HG02870 (cell line): ENCODE results near the gene MN1.
"Not testable (repeated sequence)": the region's sequence is repeated elsewhere in the genome, so short reads cannot be mapped to it uniquely, and the experiment has no call there.

Experiments
- ATAC-seq: cut with Tn5 transposase; IDR thresholded peaks from one replicate; pipeline ENCODE4 v1.9.1; 2021; ENCODE audit warnings: mild to moderate bottlenecking, moderate library complexity; ENCODE audit not compliant: unreplicated experiment

MN1 gene

DNA sequence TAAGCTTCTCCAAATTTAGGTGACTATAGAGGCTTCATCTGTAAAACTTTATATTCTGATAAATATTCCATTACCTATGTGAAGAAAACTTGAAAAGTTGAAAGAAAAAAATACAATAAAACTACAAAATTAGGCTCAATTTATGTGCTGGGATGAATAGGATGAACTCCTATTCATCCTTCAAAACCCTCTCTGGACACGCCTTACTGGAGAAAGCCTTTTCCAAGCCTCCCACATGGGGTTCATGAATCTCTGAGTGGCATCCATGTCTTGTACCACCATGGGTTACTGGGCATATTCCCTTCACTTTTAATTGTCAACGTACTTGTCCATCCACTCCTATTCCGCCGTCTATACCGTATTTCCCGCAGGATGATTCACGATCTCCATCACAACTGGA lies 55.7 kb downstream of the MN1 start:
- ATAC-seq = no peak

DNA sequence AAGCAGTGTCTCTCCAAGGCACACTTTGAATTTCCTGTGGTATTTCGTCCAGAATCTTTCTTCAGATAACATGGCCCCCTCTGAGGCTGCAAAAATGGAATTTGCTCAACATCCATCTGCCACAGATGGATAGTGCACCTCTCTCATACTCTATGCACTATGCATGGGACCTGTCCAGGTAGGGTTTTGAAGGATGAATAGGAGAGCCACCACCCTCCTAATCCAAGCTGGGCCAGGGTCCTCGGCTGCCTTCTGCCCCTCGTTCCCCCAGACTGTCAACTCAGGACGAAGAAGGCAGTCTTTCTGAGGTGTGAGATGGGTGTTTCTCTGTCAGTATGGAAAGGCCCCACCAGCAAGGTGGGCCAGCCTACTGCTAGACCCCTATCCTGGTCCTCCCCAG lies 56.4 kb downstream of the MN1 start:
- ATAC-seq = no peak

DNA sequence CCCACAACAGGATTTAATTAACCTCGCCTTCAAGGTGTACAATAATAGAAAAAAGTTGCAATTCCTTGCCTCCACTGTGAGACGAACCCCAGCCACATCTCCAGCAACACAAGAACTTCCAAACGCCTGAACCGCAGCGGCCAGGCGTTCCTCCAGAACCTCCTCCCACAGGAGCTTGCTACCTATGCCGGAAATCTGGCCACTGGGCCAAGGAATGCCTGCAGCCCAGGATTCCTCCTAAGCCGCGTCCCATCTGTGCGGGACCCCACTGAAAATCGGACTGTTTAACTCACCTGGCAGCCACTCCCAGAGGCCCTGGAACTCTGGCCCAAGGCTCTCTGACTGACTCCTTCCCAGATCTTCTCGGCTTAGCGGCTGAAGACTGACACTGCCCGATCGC lies 57.5 kb downstream of the MN1 start:
- ATAC-seq = not testable (repeated sequence)

DNA sequence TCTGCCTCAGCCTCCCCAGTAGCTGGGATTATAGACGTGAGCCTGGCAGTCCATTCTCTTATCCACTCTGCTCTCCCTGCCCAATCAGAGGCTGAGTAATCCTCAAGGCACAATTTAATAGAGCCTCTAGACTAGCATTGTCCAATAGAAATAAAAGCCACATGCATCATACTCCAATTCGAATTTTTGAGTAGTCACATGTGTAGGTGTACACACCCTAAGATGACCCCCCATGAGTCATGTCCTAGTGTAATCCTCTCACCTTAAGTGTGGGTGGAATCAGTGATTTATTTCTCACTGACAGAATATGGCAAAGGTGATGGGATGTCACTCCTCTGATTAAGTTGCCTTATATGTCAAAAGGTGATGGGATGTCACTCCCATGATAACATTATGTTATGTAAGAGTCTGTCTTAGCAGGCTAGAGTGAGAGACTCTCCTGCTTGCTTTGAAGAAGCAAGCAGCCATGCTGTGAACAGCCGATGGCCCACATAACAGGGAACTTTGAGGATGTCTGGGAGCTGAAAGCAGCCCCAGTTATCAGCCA lies 61.3 kb downstream of the MN1 start:
- ATAC-seq = no peak

DNA sequence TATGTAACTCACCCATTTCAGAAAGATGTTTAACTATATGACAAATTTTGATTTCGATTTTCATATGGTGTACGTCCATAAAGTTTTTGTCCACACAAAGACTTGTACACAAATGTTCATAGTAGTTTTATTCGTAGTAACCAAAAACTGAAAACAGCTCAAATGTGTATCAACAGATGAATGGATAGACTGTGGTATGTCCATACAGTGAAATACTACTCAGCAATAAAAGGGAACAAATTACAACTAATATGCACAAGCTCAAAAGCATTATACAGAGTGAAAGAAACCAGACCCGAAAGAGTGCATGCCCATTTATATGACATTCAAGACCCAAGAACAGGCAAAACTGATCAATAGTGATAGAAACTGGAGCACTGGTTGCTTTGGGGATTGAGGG lies 64.0 kb downstream of the MN1 start:
- no peak for ATAC-seq

DNA sequence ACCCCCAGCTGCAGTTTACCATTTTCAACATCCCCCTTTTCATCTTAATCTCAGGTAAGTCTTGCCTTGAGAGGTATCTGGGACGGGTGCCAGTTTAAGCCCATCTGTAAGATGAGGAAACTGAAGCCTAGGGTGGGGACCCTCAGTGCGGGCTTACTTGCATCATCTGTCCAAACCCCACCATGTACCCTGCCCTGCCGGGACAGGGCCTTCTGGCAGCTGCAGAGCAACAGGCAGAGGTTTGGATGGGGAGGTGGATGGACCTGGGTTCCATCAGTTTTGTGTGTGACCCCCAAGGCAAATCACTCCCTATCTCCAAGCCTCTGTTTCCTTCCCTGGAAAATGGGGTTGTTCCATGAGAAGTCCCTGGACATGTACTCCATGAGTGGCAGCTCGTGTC lies 67.5 kb downstream of the MN1 start:
- ATAC-seq = no peak

DNA sequence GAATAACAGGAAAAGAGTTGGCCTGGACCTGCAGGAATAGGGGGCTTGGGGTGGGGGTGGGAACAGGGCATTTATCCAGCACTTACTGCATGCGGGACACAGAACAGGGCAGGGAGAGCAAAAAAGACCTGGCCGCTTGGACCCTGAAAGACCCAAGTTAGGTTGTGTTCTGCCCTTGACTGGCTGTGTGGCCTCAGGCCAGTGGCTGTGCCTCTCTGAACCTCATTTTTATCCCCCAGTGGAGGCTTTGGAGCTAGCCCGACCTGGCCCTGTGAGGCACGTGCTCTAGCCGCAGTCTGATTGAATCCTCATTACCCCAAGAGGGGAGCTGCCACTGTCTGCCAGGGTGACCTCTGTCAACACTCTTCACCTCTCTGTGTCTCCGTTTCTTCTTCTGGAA lies 68.7 kb downstream of the MN1 start:
- no peak for ATAC-seq

DNA sequence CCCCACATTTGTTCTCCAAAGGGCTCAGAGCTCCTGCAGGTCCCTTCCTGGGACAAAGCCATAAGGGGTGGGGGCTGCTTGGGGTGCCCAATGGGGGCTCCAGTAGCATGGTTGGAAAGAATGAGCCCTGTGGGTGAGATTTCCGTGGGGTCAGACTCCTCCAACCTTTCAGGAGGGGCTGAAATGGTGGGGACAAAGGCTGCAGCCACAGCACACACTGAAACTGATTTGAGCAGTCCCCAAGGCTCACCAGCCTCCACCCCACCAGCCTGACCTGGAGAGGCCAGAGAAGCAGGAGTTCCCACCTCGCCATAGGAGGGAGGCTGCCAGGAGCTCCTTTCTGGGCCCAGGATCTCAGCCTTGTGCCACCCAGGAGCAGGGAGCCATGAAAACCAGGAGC lies 69.2 kb downstream of the MN1 start:
- no peak for ATAC-seq

DNA sequence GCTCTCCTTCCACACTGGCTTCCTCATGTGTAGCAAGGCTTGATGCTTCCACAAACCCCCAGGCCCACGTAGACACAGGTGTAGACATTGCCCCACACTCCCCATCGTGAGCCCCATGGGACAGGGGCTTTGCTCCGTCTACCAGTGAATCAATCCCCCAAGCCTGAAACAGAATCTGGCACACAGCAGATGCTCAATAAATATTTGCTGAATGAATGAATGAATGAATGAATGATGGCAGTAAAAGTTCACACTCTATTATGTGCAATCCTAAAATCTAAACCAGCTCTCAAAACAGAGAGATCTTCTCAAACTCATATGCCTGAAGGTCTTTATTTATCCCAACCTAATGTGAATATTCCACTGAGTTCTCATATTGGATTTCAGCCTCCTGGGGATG lies 69.9 kb downstream of the MN1 start:
- no peak for ATAC-seq

DNA sequence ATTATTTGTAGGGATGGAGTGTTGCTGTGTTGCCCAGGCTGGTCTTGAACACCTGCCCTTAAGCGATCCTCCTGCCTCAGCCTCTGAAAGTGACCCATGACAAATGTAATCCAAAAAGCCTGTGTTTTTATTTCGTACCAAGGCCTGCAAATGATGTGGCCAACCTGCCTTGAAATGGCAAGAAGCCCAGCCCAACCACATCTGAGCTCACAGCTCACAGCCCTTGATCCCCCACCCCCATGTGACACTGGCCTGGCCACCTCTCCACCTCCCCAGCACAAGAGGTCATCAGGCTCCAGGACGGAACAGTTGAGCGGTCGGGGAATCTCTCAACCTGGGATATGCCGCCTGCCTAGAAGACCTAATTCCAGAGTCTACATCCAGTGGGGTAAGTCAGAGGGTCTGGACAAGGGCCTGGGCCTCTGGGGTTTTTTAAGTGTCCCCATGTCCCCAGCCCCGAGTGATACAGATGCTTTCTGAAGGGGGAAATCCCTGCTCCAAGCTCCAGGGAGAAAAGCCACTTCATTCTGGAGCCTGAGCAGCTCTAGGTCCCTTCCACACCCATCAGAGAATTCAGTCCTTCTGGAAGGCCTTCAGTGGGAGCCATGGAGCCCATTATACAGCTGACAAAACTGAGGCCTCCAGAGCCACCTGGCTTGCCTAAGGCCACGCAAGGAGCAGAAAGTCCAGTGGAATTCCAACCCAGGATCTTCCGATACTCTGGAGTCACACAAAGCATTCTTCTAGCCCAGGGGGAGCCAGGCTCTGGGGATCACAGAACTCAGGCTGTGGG lies 70.7 kb downstream of the MN1 start:
- ATAC-seq = no peak

DNA sequence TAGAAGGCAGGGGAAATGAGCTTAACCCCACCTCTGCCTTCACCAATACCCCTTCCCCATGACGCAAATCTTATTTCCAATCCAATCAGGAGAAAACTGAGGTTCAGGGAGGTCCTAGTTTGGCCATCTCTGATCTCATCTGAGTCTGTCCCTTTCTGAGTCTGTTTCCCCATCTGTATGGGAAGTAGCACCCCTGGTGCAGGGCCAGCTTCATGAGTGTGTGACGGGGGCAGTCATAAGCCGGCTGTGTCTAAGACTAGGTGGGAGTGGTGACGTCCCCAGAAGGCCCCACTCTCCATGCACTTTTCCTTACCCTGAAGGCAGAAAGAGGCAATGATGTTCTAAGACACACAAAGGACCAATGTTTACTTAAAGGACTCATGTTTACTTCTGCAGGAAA lies 72.3 kb downstream of the MN1 start:
- ATAC-seq = no peak

DNA sequence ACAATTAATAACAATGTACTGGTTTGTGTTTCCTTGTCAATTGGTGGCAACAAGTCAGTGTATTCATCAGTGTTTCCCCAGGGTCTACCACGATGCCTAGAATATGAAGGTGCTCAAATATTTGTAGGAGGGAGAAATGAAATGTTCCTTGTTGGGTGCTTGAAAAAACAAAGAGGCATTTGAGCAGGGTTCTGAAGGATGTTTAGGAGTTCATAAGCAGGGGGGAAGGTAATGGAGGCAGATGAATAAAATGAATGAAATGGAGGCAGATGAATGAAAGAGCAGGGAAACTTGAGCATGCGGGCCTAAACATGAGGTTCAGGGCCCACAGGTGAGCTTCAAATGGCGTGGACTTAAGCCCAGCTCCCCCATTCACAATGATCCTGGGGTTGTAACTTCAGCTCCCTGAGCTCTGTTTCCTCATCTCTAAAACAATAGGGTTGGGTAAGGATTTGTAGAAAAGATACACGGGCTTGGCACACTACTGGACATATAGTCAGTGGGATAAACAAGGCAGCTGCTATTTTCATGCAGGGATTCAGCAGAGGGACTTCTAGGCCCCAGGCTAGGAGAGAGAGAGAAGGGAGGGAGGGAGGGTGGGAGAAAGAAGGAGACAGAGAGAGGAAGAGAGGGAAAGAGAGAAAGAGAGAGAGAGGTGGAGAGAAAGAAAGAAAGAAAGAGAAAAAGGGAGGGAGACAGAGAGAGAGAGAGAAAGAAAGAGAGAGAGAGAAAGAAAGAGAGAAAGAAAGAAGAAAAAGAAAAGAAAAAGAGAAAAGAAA lies 73.7 kb downstream of the MN1 start:
- ATAC-seq = no peak

DNA sequence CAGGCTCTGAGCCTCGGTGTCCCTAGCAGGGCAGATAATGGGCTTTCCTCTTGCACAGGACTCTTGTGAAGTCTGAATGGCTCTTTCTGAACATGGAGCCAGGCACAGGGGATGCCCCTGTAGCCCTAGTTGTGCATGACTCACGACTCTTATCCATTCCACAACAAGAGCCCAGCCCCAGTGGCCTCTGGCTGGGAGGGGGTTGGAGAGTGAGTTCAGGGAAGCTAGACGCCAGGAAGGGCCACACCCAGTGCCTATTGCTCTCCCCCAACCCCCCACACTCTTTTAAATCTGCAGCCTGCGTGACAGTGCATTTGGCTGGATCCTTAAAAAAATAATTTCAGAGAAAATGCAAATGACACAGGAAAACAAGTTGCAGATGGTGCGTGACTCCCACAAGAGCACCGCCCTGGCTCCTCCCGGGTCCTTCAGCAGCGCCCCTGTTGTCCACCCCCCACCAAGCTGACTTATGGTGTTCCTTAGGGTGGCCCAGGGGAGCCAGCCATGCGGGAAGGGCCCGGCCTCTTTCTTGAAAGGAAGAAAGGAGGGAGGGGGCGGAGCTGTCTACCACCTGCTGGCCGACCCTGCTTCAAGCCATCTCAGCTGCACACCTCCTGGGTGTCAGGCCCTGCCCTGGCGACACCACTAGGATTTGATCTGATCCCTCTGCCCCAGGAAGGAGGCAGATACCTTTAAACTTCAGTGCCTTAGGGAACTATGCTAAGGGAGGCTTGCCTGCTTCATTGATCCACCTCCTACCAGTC lies 74.7 kb downstream of the MN1 start:
- ATAC-seq = no peak

DNA sequence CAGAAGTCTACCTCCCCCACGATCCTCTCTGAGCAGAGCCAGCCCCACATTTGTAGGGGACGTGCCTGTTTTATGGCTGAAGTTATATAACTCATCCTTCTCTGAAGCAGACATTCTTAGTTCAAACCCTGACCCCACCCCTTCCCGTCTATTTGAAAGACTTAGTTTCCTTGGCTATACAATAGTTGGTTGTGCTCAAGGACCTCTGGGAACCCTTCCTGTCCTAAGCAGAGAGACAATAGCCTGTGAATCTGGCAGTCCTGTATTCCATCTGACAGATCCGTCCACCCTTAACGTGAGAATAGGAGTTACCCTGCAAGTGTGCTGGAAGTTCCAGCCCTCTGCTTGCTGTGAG lies 75.2 kb downstream of the MN1 start:
- no peak for ATAC-seq

DNA sequence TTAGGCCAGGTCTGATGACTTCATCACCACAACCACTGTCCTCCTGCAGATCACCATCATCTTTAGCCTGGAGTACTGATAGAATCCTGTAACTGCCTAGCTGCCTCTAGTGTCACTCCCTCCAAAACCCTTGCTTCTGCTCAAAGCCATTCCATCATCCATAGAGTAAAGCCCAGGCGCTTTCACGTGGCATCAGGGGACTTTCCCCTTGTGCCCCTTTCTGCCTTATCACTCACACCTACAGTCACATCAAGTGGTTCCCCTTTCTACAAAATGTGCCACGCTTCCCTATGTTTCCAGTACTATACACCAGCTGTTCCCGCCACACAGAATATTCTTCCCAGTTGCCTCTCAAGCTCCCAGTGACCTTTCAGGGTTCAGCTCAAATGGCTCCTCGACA lies 75.9 kb downstream of the MN1 start:
- no peak for ATAC-seq

DNA sequence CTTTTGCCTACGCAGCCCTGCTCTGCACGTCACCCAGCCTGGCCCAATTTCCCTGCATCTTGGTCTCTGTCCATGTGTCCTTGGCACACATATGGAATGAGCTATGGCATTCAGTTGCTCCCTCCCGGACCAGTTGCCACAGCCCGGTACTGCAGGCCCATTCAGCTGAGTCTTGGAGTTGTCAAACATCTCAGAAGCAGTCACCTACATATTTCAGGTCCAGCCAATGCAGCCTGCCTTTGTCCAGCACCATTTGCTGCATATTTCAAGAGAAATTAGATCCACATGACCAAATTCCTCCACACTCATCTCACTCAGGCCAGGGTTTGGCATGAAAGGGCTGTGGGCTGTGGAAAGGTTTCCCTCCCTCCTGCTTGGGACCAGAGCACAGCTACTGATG lies 76.8 kb downstream of the MN1 start:
- ATAC-seq = no peak

DNA sequence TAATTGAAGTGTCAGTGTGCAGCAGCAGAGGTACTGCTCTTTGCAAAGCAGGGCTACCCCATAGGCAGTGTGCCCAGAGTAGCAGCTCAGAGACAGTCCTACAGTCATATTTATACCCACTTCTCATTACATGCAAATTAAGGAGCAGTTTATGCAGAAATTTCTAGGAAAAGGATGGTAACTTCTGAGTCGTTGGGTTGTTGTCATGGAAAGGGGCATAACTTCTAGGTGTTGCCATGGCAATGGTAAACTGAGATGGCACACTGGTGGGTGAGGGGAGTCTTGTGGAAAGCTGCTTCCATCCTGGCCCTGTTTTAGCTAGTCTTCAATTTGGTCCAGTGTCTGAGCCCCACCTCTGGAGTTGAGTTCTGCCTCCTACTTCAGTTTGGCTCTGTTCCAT lies 77.4 kb downstream of the MN1 start:
- ATAC-seq = no peak

DNA sequence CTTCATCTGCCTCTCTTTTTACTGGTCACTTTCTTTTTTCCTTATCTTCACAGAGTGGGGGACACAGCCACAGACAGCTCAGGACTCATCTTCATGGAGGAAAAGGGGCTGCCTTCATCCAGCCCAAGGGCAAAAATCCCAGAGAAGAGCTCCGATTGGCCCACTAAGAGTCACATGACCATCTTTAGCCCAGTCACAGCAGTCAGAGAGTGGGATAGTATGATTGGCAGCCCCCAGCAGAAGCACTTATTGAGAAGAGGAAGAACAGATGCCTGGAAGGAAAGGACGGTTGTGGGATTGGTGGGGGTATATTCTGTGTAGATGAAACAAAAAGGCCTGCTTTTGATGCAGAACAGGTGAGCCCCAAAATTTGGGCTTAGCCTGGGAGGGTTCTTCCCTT lies 77.8 kb downstream of the MN1 start:
- no peak for ATAC-seq

DNA sequence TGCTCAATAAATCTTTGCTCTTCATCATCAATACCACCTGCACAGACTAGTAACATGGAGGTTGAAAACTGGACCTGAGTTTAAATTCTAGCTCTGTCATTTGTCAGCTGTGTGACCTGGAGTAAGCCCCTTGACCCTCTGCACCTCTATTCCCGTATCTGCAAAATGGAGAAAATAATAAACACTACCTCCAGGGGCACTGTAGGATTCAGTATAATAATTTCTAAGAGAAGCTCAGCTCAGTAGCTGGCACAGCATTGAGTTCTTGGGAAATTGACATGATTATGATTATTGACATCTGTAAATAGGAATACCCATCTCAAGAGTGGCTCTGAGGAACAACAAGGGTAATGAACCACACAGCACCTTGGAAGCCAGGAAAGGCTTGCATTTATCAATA lies 78.4 kb downstream of the MN1 start:
- ATAC-seq = no peak

DNA sequence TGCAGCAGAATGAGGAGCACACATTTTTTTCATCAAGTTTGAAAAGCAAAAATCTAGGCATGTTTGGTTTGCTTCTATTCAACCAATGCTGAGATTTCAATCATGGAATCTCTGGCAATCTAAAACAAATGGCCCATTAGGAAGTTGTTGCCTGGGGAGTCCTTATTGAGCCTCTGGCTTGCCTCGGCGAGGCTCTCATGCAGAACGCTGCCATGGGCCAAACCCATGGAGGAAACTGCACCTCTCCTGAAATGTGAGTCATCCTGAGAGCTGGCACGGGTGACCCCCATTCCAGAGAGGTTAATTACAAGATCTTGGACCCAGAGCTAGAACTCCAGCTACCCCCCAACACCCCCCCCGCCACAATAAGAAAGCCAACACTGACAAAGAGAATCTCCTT lies 80.7 kb downstream of the MN1 start:
- ATAC-seq = no peak

DNA sequence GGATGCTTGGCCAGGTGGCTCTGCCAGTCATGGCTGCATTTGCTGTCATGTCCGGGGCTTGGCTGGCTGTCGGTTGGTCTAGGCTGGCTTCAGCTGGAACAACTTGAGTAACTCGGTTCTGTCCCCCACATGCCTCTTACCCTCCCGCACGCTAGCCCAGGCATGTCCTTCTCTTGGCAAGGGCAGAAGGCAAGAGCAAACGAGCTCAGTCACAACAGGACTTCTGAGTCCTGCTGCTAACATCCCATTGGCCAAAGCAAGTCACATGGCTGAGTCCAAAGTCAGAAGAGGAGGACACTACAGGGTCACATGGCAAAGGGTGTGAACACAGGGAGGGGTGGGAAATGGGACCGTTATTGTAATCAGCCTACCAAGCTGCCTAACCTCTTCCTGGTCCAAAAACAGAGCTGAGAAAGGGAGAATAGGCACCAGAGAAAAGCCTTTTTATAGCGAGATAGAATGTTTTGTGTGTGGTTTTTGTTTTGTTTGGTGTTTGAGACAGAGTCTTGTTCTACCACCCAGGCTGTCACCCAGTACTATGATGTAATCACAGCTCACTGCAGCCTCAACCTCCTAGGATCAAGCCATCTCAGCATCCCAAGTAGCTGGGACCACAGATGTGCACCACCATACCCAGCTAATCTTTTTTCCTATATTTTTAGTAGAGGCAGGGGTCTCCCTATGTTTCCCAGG lies 81.9 kb downstream of the MN1 start:
- no peak for ATAC-seq
